T-helper 9 cell (primary cell): ENCODE measurements around the gene CTDSPL.

ENCODE experiments used
- DNase-seq: peaks from one replicate; pipeline ENCODE4 v3.0.0-alpha.2; 2020

The CTDSPL gene

DNA sequence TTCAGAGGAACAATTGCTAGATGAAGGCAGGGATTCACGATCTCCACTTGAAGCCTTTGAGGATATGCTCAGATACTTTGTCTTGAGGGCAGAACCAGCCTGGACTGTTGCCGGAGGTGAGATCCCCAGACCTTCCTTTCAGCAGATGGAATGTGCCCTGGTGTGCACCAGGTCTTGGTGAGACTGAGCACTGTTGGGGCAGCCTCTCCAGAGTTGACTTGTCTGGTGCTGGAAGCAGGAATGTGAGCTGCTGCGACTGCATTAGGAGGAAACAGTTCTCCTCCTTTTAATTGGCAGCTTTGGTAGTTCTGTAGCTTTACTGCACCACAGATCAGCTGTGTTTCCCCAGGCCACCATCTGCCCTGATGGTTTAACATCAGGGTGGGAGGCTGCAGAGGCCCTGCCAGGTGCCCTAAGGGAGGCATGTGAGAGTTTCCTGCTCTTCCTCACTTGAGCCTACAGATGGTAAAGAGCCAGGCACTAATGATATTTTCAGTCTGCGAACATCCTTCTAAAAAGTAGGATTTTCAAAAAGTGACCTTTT lies 58.5 kb downstream of the CTDSPL start:
- DNase-seq = no peak

- DNase-seq = no peak
Measured at GRCh38 chr3:37921025-37921424, 59.3 kb downstream of the CTDSPL start.

GRCh38 chr3:37922721-37923568 lies 61.3 kb downstream of the CTDSPL start:
- no peak for DNase-seq

- no peak for DNase-seq
Measured at GRCh38 chr3:37923569-37924040, 61.9 kb downstream of the CTDSPL start.

- DNase-seq = no peak
Measured at GRCh38 chr3:37924453-37924852, 62.8 kb downstream of the CTDSPL start.

- DNase-seq = no peak
Measured at GRCh38 chr3:37925157-37925556, 63.5 kb downstream of the CTDSPL start.

GRCh38 chr3:37926611-37927010 lies 64.9 kb downstream of the CTDSPL start:
- DNase-seq = no peak

DNA sequence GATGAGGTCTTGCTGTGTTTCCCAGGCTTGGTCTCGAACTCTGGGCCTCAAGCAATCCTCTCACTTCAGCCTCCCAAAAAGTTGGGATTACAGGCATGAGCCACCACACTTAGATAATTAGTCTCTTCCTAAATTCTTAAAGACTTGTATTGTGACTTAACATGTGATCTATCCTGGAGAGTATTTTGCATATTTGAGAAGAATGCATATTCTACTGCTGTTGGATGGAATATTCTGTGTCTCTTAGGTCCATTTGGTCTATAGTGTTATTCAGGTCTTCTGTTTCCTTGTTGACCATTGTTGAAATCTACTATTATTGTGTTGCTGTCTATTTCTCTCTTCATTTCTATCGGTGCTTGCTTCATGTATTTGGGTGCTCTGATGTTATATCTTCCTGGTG lies 68.8 kb downstream of the CTDSPL start:
- DNase-seq = no peak

DNA sequence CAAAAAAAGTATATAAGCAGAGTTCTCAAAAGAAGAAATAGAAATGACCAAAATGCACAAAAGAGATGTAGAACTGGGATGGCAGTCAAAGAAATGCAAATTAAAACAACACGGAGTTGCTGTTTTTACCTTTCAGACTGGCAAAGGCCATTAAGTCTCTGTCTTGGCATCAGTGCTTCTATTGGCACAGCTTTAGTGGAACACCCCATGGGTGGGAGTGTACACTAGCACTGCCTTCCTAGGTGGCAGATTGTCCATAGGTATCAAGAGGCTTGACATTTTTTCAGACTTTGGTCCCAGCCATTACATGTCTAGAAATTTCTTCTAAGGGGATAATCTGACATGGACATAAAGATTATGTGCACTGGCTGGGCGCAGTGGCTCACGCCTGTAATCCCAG lies 70.8 kb downstream of the CTDSPL start:
- DNase-seq = no peak

GRCh38 chr3:37934631-37935289 lies 73.1 kb downstream of the CTDSPL start:
- DNase-seq = no peak

DNA sequence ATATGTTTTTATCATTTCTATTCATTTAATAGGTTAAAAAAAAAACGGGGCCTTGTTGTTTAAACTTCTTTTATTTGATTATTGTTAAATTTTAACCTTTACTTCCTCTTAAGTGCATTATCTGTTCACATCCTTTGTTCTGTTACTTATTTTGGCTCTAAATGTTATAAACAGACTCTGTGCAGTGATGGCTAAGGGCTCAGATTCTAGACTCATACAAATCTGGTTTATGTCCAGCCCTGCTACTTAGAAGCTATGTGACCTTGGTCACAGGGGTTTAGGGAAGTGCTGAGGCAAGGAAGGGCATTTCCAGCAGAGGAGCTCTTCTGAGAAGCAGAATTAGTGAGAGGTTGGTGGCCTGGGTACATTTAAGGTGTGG lies 73.6 kb downstream of the CTDSPL start:
- no peak for DNase-seq

DNA sequence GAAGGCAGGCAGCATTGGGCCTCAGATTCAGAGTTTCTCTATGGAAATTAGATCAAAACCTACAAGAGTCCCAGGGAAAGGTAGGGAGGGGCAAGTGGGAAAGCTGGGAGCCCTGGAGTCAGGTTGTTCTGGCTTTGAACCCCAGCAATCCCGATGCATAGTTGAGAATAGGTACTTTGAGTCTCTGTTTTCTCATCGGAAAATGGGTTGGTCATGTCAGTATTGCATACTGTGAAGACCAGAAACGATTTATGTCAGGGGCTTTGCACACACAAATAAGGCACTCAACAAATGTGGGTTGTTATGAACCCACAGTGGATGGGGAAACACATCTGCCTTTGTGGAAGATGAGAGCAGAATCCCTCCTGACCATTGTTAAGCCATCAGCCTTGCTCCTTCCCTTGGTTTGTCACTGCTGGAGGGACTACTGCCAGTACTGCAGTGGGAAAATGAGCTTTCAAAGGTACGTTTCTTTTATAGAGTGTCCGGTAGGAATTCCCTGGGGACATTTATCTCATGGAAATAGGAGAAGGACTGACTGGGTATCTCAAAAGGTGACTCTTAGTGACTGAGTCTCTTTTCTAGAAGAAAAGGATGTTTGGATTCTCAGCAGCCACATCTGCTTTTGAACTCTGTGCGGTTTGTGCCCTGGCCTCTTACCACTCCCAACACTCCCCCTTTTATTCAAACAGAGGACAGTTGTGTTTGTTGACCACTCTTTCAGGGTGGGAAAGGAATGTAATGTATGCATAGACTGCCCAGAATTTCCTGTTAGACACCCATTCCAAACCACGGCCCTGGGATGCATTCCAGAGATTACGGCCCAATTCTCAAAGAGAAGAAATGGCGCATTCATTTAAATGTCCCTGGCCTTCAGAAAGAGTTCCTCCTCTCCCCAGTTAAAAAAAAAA lies 74.3 kb downstream of the CTDSPL start:
- no peak for DNase-seq

DNA sequence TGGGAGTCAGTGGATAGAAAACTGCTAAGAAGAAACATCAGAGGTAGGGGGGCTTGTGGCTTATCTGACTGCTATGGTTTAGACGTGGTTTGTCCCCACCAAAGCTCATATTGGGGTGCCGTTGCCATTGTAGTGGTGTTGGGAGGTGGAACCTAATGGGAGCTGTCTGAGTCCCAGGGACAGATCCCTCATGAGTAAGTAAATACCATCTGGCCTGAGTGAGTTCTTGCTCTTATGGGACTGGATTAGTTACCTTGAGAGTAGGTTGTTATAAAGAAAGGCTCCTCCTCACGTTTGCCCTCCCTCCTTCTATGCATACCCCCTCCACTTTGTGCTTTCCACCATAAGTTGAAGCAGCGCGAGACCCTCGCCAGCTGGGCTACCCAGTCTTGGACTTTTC lies 75.5 kb downstream of the CTDSPL start:
- no peak for DNase-seq

DNA sequence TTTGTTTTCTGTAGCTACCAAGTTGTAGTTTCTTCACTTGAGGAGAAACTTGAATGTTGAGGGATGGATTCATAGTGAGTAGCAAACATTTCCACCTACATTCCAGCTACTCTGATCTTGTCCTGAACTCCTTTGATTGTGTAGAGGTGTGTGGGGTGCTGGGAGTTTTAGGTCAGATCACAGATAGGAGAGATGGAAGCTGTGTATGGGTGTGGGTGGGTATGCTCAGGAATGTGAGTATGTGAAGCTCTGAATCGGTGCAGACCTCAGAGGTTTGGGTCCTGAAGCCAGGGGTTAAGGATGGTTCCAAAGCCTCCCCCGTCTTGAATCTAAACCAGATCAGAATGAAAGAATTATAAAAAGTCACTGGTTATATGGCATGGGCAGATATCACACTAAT lies 76.3 kb downstream of the CTDSPL start:
- DNase-seq = no peak

DNA sequence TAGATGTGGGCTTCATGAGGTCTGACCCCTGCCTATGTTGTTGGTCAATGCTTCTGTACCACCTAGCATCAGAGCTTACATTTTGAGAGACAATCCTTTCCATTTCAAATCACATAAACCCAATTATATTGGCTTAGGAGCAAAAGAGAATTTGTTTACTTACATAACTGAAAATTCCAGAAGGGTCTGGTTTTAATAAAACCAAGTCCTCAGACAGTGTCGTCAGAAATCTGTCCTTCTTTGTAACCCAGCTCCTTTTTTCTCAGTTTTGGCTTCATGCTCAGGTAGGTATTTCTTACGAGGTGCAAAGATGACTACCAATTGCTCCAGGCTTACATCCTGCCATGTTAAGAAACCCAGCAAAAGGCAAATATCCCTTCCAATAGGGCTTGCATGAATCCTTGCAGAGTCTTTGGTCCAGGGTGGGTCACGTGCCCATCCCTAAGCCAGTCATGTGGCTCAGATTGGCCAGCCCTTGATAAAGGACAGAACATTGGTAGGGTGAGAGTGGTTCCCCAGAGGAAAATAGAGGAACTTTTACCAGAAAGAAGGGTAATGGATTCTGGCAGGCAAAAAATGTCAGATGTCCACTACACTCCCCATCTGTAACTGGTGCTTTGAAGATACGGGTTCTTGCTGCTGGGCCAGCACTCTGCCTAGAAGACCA lies 78.7 kb downstream of the CTDSPL start:
- DNase-seq = no peak

DNA sequence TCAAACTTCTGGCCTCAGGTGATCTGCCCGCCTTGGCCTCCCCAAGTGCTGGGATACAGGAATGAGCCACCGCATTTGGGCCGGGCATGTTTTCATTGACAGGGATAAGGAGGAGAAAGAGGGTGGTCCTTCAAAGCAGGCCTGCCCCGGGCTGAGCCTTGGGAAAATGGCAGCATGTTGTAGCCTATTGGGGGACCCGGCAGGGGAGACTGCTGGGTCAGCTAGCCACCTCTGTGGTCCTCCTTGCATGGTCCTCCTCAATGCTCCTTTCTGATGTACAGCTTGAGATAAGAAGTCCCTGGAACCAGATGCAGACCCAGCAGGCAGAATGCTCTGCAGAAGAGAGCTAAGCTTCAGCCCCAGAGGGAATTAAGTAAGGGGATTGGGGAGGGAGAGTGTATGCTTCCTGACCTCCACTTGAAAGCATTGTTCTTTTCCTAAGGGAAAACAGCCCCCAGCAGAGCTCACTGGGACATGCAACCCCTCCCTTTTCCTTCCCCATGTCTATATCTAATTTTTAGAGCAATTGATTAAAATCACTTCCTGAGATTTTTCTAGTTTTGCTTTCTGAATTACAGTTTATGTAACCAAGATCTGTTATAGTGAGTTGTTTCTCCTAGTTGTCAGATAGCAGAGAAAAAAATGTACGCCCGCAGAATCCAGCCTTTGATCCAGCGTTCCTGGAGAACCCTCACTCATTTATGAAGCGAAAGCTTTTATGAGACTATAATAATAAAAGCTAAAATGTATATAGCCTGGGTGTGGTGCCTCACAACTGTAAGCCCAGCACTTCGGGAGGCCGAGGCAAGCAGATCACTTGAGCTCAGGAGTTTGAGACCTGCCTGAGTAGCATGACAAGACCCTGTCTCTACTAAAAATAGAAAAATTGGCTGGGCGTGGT lies 80.2 kb downstream of the CTDSPL start:
- DNase-seq = no peak

- DNase-seq = no peak
Measured at GRCh38 chr3:37942646-37943045, 81.0 kb downstream of the CTDSPL start.

- no peak for DNase-seq
Measured at GRCh38 chr3:37943126-37943525, 81.4 kb downstream of the CTDSPL start.

GRCh38 chr3:37943631-37944314 lies 82.1 kb downstream of the CTDSPL start:
- no peak for DNase-seq

DNA sequence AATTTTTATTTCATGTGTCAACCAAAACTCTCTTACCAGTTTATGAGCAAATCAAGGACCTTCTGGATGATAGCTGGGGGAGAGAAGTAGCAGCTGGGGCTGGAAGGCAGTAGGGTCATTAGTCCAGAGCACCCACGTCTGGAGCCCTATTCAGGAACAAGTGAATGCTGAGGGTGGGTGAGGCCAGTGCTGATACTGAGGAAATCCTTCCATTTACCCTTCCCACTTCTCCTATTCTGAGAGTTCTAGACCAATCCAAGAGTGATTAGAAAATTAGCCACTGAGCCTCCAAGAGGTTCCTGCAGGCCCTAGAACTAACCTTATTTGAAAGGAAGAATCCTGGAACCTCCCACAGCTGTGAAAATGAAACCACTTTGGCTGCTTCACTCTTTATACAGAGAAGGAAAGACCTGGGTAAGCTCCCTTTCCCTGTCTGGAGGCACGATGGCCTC lies 82.7 kb downstream of the CTDSPL start:
- DNase-seq = no peak
